H1 (cell line): Measurements from ENCODE around the gene NDUFS5. TPM values are rescaled to one million over a fixed set of nuclear protein-coding genes. Genes with fewer than 3 reads are reported as not detected.

ENCODE experiments used
- CTCF ChIA-PET: fragments of 300-600 bp; sonication (Branson Sonifier 250); formaldehyde crosslinking; loops from one replicate; lab custom pipeline; 2021; ENCODE audit not compliant: partially characterized antibody; lab: Charles Lee
- POLR2A ChIA-PET: fragments of 300-600 bp; sonication (Branson Sonifier 250); formaldehyde crosslinking; loops from one replicate; lab custom pipeline; 2021; ENCODE audit warnings: inconsistent platforms; ENCODE audit not compliant: partially characterized antibody; lab: Charles Lee
- DNase-seq, 2 experiments: peaks; one replicate each; pipeline versions ENCODE4 v3.0.0 to v3.0.0-alpha.2; 2010 to 2022; ENCODE audit warnings: low spot score in 2 of 2, low read depth in 1 of 2, mixed read lengths in 1 of 2
- FAIRE-seq: peaks from 2 replicates; lab custom pipeline; 2011; peaks lifted over from hg19 to GRCh38; lab: Jason Lieb, UNC
- H2AFZ ChIP-seq: 2 replicates; pipeline ENCODE4 v1.8.1; 2012; ENCODE audit warnings: low read length, inconsistent platforms
- H2AK5ac ChIP-seq: 2 replicates; pipeline ENCODE4 v1.6.1; 2013; ENCODE audit warnings: low read depth, low read length
- H2BK120ac ChIP-seq: replicated peaks from 2 replicates; pipeline ENCODE3; 2013; ENCODE audit warnings: low read depth, low read length, inconsistent platforms
- H2BK12ac ChIP-seq: 2 replicates; pipeline ENCODE4 v1.6.1; 2013; ENCODE audit warnings: low read depth, low read length
- H2BK15ac ChIP-seq: 2 replicates; pipeline ENCODE4 v1.6.1; 2013; ENCODE audit warnings: low read length
- H2BK20ac ChIP-seq: 2 replicates; pipeline ENCODE4 v1.6.1; 2013; ENCODE audit warnings: low read length
- H2BK5ac ChIP-seq: 2 replicates; pipeline ENCODE4 v1.6.1; 2013; ENCODE audit warnings: low read depth, low read length
- H3K14ac ChIP-seq: 2 replicates; pipeline ENCODE4 v1.6.1; 2013; ENCODE audit warnings: inconsistent platforms; ENCODE audit not compliant: insufficient read length
- H3K18ac ChIP-seq: 2 replicates; pipeline ENCODE4 v1.6.1; 2013; ENCODE audit warnings: low read length; ENCODE audit errors: extremely low read depth
- H3K23ac ChIP-seq: 2 replicates; pipeline ENCODE4 v1.6.1; 2013; ENCODE audit warnings: inconsistent platforms; ENCODE audit not compliant: insufficient read length
- H3K23me2 ChIP-seq: 2 replicates; pipeline ENCODE4 v1.6.1; 2013; ENCODE audit warnings: low read depth, low read length
- H3K27ac ChIP-seq: 2 replicates; pipeline ENCODE4 v1.6.1; 2011; ENCODE audit warnings: low read depth, low read length, inconsistent platforms
- H3K27me3 ChIP-seq, 4 experiments: replicated peaks in 1 of 4; 1 replicate in 1 of 4; 2 replicates in 3 of 4; pipeline versions ENCODE4 v1.6.1 to v1.8.1; 2011 to 2013; ENCODE audit warnings: low read length in 3 of 4, mild to moderate bottlenecking in 3 of 4, inconsistent platforms in 2 of 4, mixed read lengths in 2 of 4, moderate library complexity in 1 of 4; ENCODE audit not compliant: control insufficient read depth in 3 of 4, insufficient read depth in 3 of 4; ENCODE audit errors: extremely low read depth in 1 of 4
- H3K36me3 ChIP-seq, 4 experiments: 2 replicates each; pipeline versions ENCODE4 v1.6.1 to v1.8.1; 2011 to 2013; ENCODE audit warnings: mild to moderate bottlenecking in 4 of 4, low read length in 3 of 4, moderate library complexity in 2 of 4, control low read depth in 1 of 4, inconsistent platforms in 1 of 4; ENCODE audit not compliant: insufficient read depth in 4 of 4, control insufficient read depth in 2 of 4
- H3K4ac ChIP-seq: replicated peaks from 2 replicates; pipeline ENCODE3; 2013; ENCODE audit warnings: low read length, low read depth, mixed read lengths, inconsistent platforms; ENCODE audit not compliant: insufficient read length
- H3K4me1 ChIP-seq, 4 experiments: replicated peaks in 1 of 4; 1 replicate in 1 of 4; 2 replicates in 3 of 4; pipeline versions ENCODE4 v1.6.1 to v1.8.1; 2011 to 2013; ENCODE audit warnings: low read length in 3 of 4, inconsistent platforms in 2 of 4, mixed read lengths in 1 of 4; ENCODE audit not compliant: insufficient read depth in 4 of 4, control insufficient read depth in 3 of 4
- H3K4me2 ChIP-seq, 2 experiments: 2 replicates each; pipeline versions ENCODE4 v1.6.1 to v1.8.1; 2011 to 2013; ENCODE audit warnings: low read depth in 2 of 2, low read length in 2 of 2, control low read depth in 1 of 2, inconsistent platforms in 1 of 2, mild to moderate bottlenecking in 1 of 2; ENCODE audit not compliant: insufficient read depth in 1 of 2
- H3K4me3 ChIP-seq, 4 experiments: fragments of 200-600, 300-600 bp in 1 of 4; sonication (generic), shearing (Covaris generic), sonication (Bioruptor Twin) in 1 of 4; 2 replicates each; pipeline versions ENCODE4 v1.5.1 to v1.8.1; 2011 to 2016; ENCODE audit warnings: low read length in 4 of 4, low read depth in 3 of 4, control low read depth in 2 of 4, inconsistent platforms in 2 of 4, mild to moderate bottlenecking in 2 of 4, mixed read lengths in 1 of 4, moderate library complexity in 1 of 4; ENCODE audit not compliant: insufficient read depth in 2 of 4; ENCODE audit errors: extremely low read depth in 1 of 4
- H3K56ac ChIP-seq: replicated peaks from 2 replicates; pipeline ENCODE3; 2013; ENCODE audit warnings: low read depth, mild to moderate bottlenecking, mixed read lengths, low read length, inconsistent platforms; ENCODE audit not compliant: insufficient read length
- H3K79me1 ChIP-seq: 2 replicates; pipeline ENCODE4 v1.6.1; 2013; ENCODE audit warnings: low read depth, low read length, control low read depth
- H3K79me2 ChIP-seq, 2 experiments: 2 replicates each; pipeline versions ENCODE4 v1.6.1 to v1.8.1; 2012 to 2013; ENCODE audit warnings: low read length in 2 of 2, mild to moderate bottlenecking in 2 of 2, inconsistent platforms in 1 of 2; ENCODE audit not compliant: insufficient read depth in 2 of 2, control insufficient read depth in 1 of 2
- H3K9ac ChIP-seq, 4 experiments: replicated peaks in 1 of 4; 1 replicate in 1 of 4; 2 replicates in 3 of 4; pipeline versions ENCODE4 v1.6.1 to v1.8.1; 2011 to 2013; ENCODE audit warnings: low read depth in 3 of 4, low read length in 3 of 4, control low read depth in 2 of 4, mild to moderate bottlenecking in 2 of 4, moderate library complexity in 2 of 4, inconsistent platforms in 1 of 4; ENCODE audit errors: extremely low read depth in 1 of 4
- H3K9me3 ChIP-seq, 2 experiments: 2 replicates each; pipeline versions ENCODE4 v1.6.1 to v1.8.1; 2012 to 2013; ENCODE audit warnings: mild to moderate bottlenecking in 2 of 2, moderate library complexity in 2 of 2, control low read depth in 1 of 2, inconsistent platforms in 1 of 2, low read depth in 1 of 2, low read length in 1 of 2, mixed read lengths in 1 of 2; ENCODE audit not compliant: insufficient read depth in 2 of 2
- H4K20me1 ChIP-seq, 2 experiments: replicated peaks in 1 of 2; 2 replicates each; pipeline versions ENCODE3 to v1.8.1; 2011 to 2013; ENCODE audit warnings: inconsistent platforms in 2 of 2, low read length in 2 of 2, mild to moderate bottlenecking in 1 of 2; ENCODE audit not compliant: insufficient read depth in 2 of 2, control insufficient read depth in 1 of 2
- H4K5ac ChIP-seq: 2 replicates; pipeline ENCODE4 v1.6.1; 2013; ENCODE audit warnings: low read length, low read depth, mixed read lengths, inconsistent platforms; ENCODE audit not compliant: insufficient read length
- H4K8ac ChIP-seq: 2 replicates; pipeline ENCODE4 v1.8.0; 2013; ENCODE audit warnings: mild to moderate bottlenecking, moderate library complexity, low read length, inconsistent platforms; ENCODE audit not compliant: insufficient read depth; ENCODE audit errors: extremely low read depth
- H4K91ac ChIP-seq: replicated peaks from 2 replicates; pipeline ENCODE3; 2013; ENCODE audit warnings: low read length, mixed read lengths, inconsistent platforms; ENCODE audit not compliant: insufficient read length
- JUN ChIP-seq: IDR thresholded peaks from 2 replicates; pipeline ENCODE4 v1.6.1; 2011; ENCODE audit warnings: low read depth, mild to moderate bottlenecking, improper control_type of control experiment, low read length
- MAX ChIP-seq: IDR thresholded peaks from 2 replicates; pipeline ENCODE4 v1.6.1; 2012; ENCODE audit warnings: inconsistent platforms
- TBP ChIP-seq: IDR thresholded peaks from 2 replicates; pipeline ENCODE4 v1.6.1; 2011; ENCODE audit warnings: low read depth, low read length, improper control_type of control experiment
- WGBS, 2 experiments: shearing (Covaris generic) in 1 of 2; methylation state at CpG; one replicate each; pipeline versions ENCODE4 v1.1.6 to v1.1.7; 2013 to 2015; ENCODE audit warnings: low lambda C conversion rate in 2 of 2, mixed read lengths in 2 of 2, inconsistent platforms in 1 of 2, low coverage in 1 of 2, missing lambda C conversion rate in 1 of 2; ENCODE audit not compliant: insufficient replicate concordance in 2 of 2, insufficient coverage in 1 of 2, insufficient read length in 1 of 2; ENCODE audit errors: extremely low coverage in 1 of 2, missing lambda C conversion rate in 1 of 2; 5-methylcytosine and 5-hydroxymethylcytosine counted together
- polyA plus RNA-seq, 7 experiments: library from polyadenylated mRNA; depleted of rRNA in 3 of 7; stranded (reverse) in 5 of 7; unstranded in 2 of 7; fragments of >200 nt in 5 of 7; fragments of 200-250 nt in 2 of 7; gene quantifications; 1 replicate in 5 of 7; 2 replicates in 1 of 7; 4 replicates in 1 of 7; pipeline versions ENCODE4 v1.2.1 to v1.2.3, GENCODE V29; 2011 to 2013; ENCODE audit warnings: missing spikeins in 2 of 7, mixed read lengths in 2 of 7
- total RNA-seq: library from RNA; stranded (reverse); fragmentation: NEBNext Ultra II Directional; extraction: Animal tissue kit (Norgen Biotek cat#: 25700); gene quantifications from 2 replicates; pipeline ENCODE4 v1.2.1, GENCODE V29; 2021
- TF ChIP-seq, protein P1 (sequence below): IDR thresholded peaks from 2 replicates; pipeline ENCODE4 v1.6.1; 2012; ENCODE audit warnings: inconsistent platforms

Gene NDUFS5
- total and polyA plus RNA-seq, 2 of the 8 experiments (the other 6 are each of a cell fraction or from before 2014, with no cell fraction given) = 435 to 835 TPM

DNA sequence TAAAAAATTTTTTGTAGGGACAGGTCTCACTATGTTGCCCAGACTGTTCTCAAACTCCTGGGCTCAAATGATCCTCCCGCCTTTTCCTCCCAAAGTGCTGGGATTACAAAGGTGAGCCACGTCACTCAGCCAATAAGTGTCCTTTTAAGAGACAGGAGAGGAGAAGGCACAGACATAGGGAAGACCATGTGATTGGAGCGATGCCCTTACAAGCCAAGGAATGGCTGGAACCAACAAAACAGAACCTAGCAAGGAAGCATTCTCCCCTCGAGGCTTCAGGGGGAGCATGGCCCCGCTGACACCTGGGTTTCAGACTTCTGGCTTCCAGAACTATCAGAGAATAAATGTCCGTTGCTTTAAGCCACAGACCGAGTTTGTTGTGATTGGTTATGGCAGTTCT lies 37.0 kb downstream of the NDUFS5 start:
- 83% methylated on average over 7 of the region's 7 CpGs; no CpG with 5 or more reads in 1 of the 2 experiments for WGBS, 2 experiments
- TF ChIP-seq TBP (no peak), JUN (no peak), MAX (peak; percentile 70; the same call in 1 of the 2 replicates)
- TF ChIP-seq, protein P1, sequence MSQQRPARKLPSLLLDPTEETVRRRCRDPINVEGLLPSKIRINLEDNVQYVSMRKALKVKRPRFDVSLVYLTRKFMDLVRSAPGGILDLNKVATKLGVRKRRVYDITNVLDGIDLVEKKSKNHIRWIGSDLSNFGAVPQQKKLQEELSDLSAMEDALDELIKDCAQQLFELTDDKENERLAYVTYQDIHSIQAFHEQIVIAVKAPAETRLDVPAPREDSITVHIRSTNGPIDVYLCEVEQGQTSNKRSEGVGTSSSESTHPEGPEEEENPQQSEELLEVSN = peak; percentile 78; the same call in 1 of the 2 replicates
- TF ChIP-seq, all 59 proteins: peak for 2
- Histone ChIP-seq H4K5ac (no peak overlapping the region), H3K18ac (no peak overlapping the region), H3K9ac (no peak overlapping the region), H2BK5ac (no peak overlapping the region), H3K27ac (no peak overlapping the region), H2BK15ac (no peak overlapping the region), H3K79me2 (no peaks in the 10 kb centered on the region), H3K9me3 (no peaks in the 10 kb centered on the region), H3K4ac (no peak overlapping the region), H2BK120ac (no peak overlapping the region), H3K79me1 (no peaks in the 10 kb centered on the region), H2AK5ac (no peak overlapping the region), H4K8ac (no peak overlapping the region), H2AFZ (no peak overlapping the region), H3K4me2 (no peak overlapping the region), H4K91ac (no peak overlapping the region), H3K14ac (no peak overlapping the region), H2BK12ac (no peak overlapping the region), H3K4me3 (no peak overlapping the region), H3K4me1 (no peaks in the 10 kb centered on the region), H3K23ac (no peak overlapping the region), H2BK20ac (no peak overlapping the region), H3K27me3 (no peaks in the 10 kb centered on the region), H3K56ac (no peak overlapping the region), H3K23me2 (no peaks in the 10 kb centered on the region), H4K20me1 (no peaks in the 10 kb centered on the region), H3K36me3 (no peaks in the 10 kb centered on the region)
- FAIRE-seq = peak; percentile 32
- CTCF ChIA-PET = interaction anchor here (0.6 kb wide), 1 partner anchor 281 kb away, joined by 3 read pairs; no protein-coding TSS in a partner anchor
- DNase-seq = no peak
- POLR2A ChIA-PET = interaction anchor here (1.1 kb wide), 1 partner anchor 37 kb away, joined by 3 read pairs; no protein-coding TSS in a partner anchor
